Measurements from ENCODE around the gene MCRIP1.

MCRIP1 gene

DNA sequence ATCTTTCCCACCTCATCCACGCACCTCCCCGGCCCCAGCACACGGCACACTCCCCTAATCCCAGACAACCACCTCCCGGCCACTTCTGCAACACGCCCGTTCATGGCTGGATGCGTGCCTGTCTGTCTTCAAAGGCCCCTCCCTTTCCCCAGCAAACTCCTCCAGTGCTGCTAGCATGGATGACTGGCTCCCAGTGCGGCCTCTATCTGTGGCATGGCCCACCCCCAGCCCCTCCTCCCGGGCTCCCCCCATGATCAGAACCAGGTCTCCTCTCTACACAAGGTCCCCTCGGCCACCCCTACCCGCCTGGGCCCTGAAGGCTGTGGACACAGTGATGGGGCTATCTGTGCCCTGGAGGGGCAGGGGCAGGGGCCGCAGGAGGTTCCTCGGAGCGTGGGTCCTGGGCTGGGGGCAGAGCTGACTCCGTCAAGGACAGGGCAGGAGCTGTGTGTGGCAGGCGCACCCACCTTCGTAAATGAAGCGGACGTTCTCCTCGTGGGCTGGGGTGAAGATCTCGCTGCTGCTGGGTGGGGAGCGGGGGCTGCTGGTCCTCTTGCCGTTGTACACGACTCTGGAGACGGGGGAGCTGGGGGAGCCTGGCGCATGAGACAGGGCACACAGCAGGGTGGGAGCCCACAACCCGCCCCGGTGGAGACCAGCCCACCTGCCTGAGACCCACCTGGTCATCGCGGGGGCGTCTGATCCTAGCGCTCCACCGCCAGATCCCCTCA lies 9.1 kb downstream of the MCRIP1 start:
- no peak for DNase-seq
- Histone ChIP-seq H3K27me3 (no peaks in the 10 kb centered on the region), H3K36me3 (peaks cover 4% of the 10 kb centered on the region; the same call in 1 of the 2 replicates), H3K9me3 (no peaks in the 10 kb centered on the region), H3K4me1 (peaks cover 7% of the 10 kb centered on the region), H3K4me3 (ENCODE audit: low read depth, low read length) (no peak overlapping the region)
- TF ChIP-seq, protein P1, sequence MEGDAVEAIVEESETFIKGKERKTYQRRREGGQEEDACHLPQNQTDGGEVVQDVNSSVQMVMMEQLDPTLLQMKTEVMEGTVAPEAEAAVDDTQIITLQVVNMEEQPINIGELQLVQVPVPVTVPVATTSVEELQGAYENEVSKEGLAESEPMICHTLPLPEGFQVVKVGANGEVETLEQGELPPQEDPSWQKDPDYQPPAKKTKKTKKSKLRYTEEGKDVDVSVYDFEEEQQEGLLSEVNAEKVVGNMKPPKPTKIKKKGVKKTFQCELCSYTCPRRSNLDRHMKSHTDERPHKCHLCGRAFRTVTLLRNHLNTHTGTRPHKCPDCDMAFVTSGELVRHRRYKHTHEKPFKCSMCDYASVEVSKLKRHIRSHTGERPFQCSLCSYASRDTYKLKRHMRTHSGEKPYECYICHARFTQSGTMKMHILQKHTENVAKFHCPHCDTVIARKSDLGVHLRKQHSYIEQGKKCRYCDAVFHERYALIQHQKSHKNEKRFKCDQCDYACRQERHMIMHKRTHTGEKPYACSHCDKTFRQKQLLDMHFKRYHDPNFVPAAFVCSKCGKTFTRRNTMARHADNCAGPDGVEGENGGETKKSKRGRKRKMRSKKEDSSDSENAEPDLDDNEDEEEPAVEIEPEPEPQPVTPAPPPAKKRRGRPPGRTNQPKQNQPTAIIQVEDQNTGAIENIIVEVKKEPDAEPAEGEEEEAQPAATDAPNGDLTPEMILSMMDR (IDR thresholded peaks at IDR 0.05; ENCODE audit: low read depth, low read length), result no peak

DNA sequence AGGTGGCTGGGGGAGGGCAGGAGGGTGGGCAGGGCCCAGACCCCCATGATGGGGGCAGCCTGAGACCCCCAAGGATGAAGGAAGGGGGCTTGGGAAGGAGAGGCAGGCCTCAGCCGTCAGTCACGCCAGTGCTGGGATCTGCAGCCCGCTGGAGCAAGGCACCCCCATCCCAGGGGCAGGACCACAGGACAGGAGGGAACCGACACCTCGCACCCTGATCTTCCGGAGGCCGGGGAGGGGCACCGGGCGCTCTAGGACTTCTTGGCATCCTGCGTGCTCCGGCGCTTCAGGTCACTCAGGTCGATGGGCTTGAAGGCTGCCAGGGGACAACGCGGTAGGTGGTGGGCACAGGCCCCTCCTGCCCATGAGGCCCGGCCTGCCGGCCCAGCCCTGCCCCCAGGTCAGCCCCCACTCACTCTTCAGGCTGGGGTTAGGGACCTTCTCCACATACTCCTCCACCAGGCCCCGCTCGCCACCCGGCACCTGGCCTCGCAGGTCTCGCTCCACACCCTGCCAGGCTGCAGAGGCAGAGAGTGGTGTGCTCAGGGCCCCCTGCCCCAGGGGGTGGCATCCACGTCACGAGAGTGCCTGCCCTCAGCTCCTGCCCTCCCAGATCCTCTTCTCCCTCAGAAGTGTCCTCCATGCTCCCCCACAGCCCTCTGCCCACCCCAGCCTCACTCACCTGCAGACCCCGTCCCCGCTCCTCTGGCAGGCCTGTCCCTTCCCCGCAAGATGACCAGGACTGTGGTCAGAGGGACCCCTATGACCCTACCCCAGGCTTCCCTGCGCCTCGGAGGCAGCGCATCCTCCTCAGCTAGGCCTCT lies 9.9 kb downstream of the MCRIP1 start:
- Histone ChIP-seq H3K4me1 (peaks cover 7% of the 10 kb centered on the region), H3K27me3 (no peaks in the 10 kb centered on the region), H3K36me3 (peaks cover 4% of the 10 kb centered on the region; the same call in 1 of the 2 replicates)

DNA sequence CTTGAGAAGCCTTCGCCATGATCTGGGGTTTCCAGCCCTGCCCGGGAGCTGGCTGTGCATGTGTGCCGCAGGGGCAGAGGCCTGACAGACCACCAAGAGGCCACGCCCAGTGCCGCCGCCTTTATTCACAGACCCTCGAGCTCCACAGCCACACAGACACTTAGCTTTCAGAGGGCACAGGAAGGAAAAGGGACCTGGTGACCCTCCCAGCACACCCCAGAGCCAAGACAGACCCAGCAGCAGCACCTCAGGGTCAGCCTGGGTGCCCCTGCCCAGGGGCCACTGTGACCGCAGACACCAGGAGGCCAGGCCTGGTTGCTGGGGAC lies 10.8 kb downstream of the MCRIP1 start:
- TF ChIP-seq, protein P1 (IDR thresholded peaks at IDR 0.05; ENCODE audit: low read depth, low read length), result no peak
- H3K9me3 ChIP-seq, result no peaks in the 10 kb centered on the region
- H3K36me3 ChIP-seq, result peaks cover 4% of the 10 kb centered on the region; the same call in 1 of the 2 replicates
- peaks cover 7% of the 10 kb centered on the region for H3K4me1 ChIP-seq
- H3K27me3 ChIP-seq, result no peaks in the 10 kb centered on the region
- DNase-seq, result no peak
- H3K4me3 ChIP-seq (ENCODE audit: low read depth, low read length), result no peak overlapping the region

More for the DNA sequence above, 9.9 kb downstream of the MCRIP1 start:
- Histone ChIP-seq H3K4me3 (ENCODE audit: low read depth, low read length) (no peak overlapping the region), H3K9me3 (no peaks in the 10 kb centered on the region)
- TF ChIP-seq, protein P1 (IDR thresholded peaks at IDR 0.05; ENCODE audit: low read depth, low read length), result no peak
- no peak for DNase-seq

DNA sequence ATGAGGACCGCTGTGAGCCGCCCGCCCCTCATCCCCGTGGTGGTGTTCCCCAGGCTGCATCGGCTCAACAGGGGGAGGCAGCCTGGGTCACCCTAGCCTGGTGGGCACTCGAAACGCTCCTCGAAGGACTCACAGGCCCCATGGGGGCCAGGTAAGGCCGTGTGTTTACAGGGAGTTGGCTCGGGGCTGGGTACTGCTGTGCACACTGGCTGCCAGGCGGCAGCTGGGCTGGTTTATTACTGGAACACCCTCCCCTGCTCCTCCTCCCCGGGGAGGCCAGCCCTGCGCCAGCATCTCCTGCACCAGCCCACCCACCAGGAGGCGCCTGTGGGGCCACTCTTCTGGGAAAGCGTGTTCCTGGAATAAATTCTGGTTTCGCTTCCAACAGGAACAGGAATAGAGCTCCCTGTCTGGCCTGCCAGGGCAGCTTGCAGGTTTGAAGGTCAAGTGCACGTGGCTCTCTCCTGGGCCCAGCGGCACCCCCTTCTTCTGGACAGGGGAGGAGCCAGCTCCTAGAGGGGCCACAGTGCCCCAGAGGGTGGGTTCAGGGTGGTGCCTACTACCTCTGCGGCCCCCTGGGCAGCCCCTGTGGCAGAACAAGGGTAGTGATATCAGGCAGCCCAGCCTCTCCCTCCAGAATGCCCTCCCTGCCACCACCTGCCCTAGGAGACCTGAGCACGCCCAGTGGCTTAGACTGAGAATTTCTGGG lies 11.3 kb downstream of the MCRIP1 start:
- Histone ChIP-seq H3K4me1 (peaks cover 7% of the 10 kb centered on the region), H3K4me3 (ENCODE audit: low read depth, low read length) (peak overlapping the region; percentile 3; the same call in 1 of the 2 replicates), H3K36me3 (peaks cover 4% of the 10 kb centered on the region; the same call in 1 of the 2 replicates), H3K9me3 (no peaks in the 10 kb centered on the region), H3K27me3 (no peaks in the 10 kb centered on the region)
- DNase-seq, result peak; percentile 96
- TF ChIP-seq, protein P1 (IDR thresholded peaks at IDR 0.05; ENCODE audit: low read depth, low read length), result peak; percentile 91

DNA sequence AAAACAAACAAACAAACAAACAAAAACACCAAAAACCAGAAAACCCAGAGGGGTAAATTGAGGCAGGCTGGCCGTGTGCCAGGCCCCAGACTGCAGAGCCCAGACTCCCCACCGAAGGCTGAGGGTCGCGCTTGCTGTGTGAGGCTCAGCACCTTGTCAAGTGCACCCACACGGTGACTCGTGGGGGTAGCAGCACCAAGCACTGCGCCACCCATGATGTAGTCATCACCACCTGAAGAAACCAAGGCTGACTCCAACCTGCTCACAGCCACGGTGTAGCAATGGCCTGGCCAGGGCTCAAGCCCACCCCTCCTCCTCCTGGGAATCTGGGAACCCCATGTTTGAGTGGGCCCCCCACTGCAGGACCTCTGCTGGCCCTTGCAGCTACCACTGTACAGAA lies 11.9 kb downstream of the MCRIP1 start:
- H3K27me3 ChIP-seq, result no peaks in the 10 kb centered on the region
- no peak for DNase-seq
- no peaks in the 10 kb centered on the region for H3K9me3 ChIP-seq
- TF ChIP-seq, protein P1 (IDR thresholded peaks at IDR 0.05; ENCODE audit: low read depth, low read length), result no peak
- H3K4me3 ChIP-seq (ENCODE audit: low read depth, low read length), result no peak overlapping the region; the same call in 1 of the 2 replicates
- peaks cover 7% of the 10 kb centered on the region for H3K4me1 ChIP-seq
- peaks cover 4% of the 10 kb centered on the region; the same call in 1 of the 2 replicates for H3K36me3 ChIP-seq

Data from BE2C (cell line).